Measurements from ENCODE around the gene MYRFL.

Gene MYRFL

GRCh38 chr12:69935651-69936100 lies 110.6 kb downstream of the MYRFL start:
- DNase-seq = no peak

- no peak for DNase-seq
These were observed 111.2 kb downstream of the MYRFL start for GRCh38 chr12:69936214-69936731.

DNA sequence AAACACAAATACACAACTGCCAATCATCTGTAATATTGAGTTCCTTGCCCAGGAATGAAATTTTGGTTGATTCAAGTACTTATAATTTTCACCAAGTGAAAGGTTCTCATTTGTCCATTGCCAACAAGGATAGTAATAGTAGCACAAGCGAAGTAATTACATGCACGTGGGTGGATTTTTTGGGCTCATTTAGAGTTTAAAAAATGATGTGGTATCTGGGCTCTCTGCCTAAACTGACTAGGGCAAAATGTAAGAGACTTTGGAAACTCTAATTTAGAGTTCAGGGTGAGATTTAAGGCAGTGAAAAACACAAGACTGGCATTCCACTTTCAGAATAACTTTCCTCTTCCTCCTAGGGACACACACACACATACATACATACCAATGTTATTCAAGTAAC lies 111.7 kb downstream of the MYRFL start:
- no peak for DNase-seq

GRCh38 chr12:69947123-69947522 lies 122.1 kb downstream of the MYRFL start:
- no peak for DNase-seq

DNA sequence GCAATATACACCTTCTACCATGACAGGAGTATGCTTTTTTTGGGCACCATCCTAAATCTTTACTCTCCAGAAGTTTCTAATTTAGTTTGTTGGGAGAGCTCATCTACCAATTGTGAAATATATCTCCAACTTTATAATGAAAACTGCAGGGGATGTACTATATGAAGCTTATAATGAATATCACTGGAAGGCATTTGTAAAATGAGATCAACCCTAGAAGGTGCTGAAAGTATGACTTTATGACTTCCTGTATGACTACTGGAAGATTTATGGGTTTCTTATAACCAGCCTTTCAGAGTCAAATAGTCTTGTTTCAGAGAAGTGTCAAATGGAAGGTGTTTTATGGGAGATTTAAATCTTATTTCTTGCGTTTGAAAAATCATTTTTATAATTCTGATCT lies 122.9 kb downstream of the MYRFL start:
- DNase-seq = no peak

DNA sequence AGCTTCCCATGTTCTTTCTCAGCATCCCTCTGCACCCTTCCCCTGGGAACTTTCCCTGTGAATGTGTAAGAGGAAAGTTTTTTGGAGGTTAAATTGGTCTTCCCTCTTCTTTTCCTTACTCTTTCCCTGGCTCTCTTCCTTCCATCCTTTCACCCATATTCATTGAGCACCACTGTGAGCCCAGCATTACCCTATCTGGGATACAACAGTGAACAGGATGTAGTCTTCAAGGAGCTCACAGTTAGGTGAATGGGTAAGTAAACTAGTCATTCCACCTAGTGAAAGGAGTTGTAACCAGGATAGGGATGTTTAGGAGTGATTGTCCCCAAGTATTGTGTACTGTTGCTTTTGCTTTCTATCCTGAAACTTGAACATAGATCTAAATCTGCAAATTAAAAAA lies 123.8 kb downstream of the MYRFL start:
- no peak for DNase-seq

GRCh38 chr12:69949311-69950002 lies 124.4 kb downstream of the MYRFL start:
- DNase-seq = no peak

- DNase-seq = no peak
These were observed 126.1 kb downstream of the MYRFL start for GRCh38 chr12:69951108-69951507.

DNA sequence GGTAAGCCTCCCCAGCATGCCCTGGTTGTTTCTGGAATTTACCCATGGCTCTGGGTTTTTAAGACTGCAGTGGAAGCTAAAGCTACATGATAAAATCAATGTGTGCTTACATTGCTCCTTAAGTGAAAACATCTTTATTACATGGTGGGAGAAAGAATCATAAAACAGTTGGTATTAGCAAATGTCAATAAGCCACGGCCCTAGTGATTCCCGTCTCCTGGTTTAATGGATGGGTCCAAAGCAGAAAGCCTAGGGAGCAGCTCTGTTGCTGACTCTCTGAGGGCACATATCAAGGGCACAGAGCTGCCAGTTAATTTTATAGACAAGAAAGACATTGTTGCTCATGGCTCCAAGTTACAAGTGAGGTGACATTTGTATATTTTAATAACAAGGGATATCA lies 127.9 kb downstream of the MYRFL start:
- no peak for DNase-seq

DNA sequence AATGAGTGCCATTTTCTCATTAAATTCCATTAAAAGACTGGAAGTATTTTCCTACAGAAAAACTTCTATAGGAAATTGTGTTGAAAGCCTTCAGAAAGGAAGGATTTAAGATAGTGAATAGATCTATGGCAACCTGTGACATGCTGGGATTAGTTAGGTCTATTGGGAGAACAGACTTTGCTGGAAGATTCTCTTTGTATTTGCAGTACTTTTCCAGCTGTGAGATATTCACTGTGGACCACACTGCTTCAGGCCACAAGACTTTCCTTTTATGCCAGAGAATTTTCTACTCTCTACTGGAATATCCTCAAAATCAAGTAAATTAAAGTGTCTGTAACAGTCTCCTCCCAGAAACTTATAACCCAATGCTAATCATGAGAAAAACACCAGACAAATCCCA lies 136.2 kb downstream of the MYRFL start:
- no peak for DNase-seq

DNA sequence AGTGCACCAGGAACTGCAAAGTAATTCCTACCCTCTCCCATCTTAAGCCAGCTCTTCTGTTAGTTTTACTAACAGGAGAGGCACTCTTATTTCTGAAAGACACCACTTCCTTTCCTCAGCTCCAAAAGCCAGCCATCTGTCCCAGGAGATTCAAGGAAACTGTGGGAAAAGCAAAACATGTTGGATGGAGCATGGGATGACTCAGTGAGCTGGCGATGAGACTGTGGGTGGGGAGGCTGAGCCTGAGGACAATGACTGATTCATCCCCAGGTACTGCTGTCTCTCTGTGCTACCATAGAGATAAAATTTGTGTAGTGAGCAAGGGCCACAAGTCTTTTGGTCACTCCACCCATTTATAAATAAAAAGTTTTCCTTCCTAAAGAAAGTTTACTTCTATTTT lies 141.4 kb downstream of the MYRFL start:
- DNase-seq = no peak

DNA sequence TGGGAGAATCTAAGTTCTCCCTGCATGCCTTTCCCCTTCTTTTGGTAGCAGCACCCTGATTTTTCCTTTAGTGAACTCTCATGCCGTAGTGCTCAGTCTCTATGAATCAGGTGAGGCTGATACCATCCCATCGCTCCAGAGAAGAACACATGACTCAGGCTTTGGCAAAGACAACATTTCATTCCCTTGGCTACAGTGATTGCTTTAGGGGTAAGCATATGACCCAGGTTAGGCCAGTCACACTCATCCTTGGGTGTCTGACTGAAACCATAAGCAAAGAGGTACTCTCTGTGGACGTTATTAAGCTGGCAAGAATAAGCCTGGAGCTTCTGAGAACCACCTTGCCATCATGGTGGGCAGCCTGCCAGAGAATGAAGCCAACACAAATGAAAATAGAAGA lies 141.8 kb downstream of the MYRFL start:
- DNase-seq = no peak

DNA sequence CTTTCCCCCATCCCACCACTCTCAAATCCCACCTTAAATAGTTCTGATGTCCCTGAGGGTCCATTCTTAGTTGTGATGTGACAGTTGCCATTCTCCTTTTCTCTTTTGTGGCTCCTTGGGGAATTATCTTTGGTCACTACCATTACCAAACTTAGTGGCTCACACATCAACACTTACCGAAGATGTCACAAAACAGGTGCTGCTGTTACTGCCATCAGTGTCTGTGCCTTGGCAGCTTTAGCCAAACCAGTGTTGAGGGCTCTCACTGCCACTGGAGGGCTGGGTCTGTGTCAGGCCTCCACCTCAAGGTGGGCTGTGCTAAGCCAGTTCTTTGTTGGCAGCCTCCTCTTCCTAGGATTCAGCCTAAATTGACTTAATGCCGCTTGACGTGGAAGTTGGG lies 144.0 kb downstream of the MYRFL start:
- DNase-seq = no peak

DNA sequence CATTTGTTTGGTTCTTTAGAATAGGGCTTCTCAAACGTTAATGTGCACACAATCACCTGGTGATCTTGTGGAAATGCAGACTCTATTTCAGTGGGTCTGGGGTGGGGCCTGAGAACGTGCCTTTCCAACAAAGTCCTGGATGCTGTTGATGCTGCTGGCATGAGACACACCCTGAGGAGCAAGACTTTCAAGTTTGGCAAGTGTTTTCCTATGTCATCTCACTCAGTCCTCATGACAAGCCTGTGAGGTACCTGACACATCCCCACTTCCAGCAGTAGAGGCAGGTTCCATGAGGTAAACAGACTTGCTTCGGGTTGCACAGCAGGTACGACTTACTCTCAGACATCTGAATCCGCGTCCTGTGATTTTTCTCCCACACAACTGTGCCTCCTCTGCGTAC lies 147.1 kb downstream of the MYRFL start:
- DNase-seq = no peak

- no peak for DNase-seq
These were observed 153.0 kb downstream of the MYRFL start for GRCh38 chr12:69978020-69978419.

GRCh38 chr12:69981881-69982475 lies 157.0 kb downstream of the MYRFL start:
- no peak for DNase-seq

GRCh38 chr12:69984241-69984640 lies 159.2 kb downstream of the MYRFL start:
- no peak for DNase-seq

GRCh38 chr12:69985656-69986055 lies 160.6 kb downstream of the MYRFL start:
- no peak for DNase-seq

DNA sequence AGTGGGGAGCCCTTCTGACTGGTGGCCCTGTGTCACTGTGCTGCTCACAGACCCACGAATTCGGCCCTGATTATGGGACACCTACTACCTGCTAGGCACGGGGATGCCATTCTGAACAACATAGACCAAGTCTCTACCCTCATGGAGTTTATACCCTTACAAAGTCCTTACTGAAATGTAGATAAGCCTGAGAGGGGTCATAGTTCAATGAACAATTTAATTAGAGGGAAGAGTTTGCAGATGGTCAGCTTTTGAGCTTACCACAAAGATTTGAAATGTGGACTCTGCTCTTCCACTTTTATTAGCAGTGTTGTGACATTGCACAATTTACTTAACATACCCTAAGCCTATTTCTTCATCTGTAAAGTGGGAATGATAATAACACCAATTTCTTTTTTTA lies 161.1 kb downstream of the MYRFL start:
- no peak for DNase-seq

- no peak for DNase-seq
These were observed 162.6 kb downstream of the MYRFL start for GRCh38 chr12:69987579-69988091.

- DNase-seq = no peak
These were observed 163.7 kb downstream of the MYRFL start for GRCh38 chr12:69988481-69989321.

DNA sequence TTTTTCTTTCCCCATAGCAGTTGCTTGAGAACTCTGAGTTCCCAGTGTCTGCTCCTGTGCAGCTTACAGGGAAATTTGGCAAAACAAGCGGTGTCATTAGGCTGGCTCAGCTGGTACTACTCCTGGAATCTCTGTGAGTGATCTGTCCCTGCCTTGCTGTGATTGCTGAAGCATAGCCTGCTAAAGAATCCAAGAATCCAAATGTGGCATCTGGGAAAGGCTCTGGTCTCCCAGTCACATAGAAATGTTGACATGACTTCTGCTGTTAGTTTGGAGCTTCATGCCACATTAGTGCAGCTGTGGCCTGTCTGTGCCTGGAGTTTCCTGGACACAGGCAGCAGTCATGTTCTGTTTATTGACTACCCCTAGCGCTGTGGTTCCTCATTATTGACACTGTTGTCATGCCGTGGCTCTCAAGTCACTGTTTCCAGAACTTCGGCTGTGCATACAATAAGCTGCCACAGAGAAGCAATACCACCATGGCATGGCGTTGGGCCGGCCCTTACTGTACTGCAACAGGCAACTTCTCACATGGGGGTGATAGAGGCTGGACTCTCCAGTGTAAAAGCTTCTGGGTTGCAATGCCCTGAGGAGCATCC lies 166.8 kb downstream of the MYRFL start:
- no peak for DNase-seq

DNA sequence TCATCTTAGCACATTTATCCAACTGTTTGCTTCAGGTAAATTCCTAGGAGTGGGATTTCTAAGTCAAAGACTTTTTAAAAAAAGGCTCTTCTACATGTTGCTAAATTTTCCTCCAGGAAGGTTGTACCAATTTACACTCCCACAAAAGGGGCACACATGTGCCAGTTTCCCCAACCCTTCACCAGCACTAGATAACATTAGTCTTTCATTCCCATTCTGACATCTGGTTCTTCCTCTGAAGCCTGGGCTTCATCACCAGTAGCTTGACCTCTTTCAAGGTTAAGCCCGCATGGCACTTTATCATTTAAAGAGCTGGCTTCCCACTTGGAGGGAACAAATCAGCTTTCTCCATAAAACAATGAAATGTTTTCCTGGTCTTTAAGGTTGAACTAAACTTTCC lies 168.4 kb downstream of the MYRFL start:
- no peak for DNase-seq
